GM18508 (cell line): ENCODE data around the gene KLF18.
"Not testable (repeated sequence)": the region's sequence is repeated elsewhere in the genome, so short reads cannot be mapped to it uniquely, and the experiment has no call there.

Source experiments
- ATAC-seq: cut with Tn5 transposase; IDR thresholded peaks from one replicate; pipeline ENCODE4 v1.9.1; 2021; ENCODE audit warnings: moderate number of reproducible peaks; ENCODE audit not compliant: insufficient read depth, unreplicated experiment

KLF18 gene

DNA sequence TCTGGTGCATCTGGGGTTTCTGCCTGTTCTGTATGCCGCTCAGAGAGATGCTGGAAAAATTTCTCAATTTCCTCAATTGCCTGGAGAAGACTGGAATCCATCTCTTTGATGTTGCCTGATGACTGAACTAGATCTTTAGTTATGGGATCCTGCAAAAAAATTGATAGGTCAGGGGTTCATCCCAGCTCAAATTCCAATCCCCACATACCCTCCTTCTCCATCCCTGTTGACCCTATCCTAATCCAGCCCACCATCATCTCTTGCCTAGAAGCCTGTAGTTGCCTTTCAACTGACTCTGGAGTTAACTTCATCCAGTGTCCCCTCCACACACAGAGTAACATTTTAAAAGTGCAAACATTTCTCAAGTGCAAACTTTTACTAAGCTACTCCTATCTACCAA is at the start of gene KLF18:
Gene KLF18, minus strand, starts transcription at position 101 of the 400 bp plus-strand sequence. Its CDS starts 0 bp downstream, at position 101.
- no peak for ATAC-seq

DNA sequence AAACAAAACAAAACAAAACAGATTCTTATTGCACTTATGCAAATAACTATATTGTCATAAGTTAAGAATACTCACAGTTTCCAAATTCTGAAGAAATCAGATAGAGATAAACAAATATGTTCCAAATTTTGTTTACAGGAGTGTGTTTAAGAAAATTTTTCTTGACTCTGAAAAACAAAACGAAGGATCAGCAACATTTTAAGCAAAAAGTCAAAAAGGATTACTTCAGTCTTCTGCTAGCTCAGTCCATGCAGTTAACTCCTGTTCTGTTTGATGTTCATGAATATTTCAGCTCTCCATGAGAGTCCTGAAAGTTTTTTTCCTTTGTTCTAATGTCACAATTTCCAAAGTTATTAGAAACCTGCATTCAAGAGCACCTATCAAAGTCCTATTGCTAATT is 33.2 kb upstream of the KLF18 start:
- ATAC-seq, result no peak

DNA sequence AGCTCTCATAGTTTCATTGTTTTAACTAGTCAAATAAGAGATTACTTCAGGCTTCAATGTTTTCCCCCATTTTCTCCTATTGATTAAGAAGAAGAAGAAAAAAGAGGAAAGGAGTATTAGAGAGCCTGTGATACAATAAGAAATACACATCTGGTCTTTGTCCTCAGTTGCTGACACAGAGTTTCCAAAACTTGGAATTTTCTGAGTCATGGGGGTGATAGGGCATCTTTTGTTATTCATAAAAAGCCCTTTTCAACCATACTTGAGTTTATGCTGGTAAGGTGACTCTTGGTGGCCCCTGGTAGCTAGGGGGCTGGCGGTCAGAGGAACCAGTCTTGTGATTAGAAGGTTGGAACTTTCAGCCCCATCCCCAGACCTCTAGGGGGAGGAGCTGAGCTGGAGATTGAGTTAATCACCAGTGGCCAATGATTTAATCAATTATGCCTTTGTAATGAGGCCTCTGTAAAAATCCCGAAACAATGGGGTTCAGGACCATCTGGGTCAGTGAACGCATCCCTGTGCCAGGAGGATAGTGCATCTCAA is 28.9 kb upstream of the KLF18 start:
- ATAC-seq, result no peak

DNA sequence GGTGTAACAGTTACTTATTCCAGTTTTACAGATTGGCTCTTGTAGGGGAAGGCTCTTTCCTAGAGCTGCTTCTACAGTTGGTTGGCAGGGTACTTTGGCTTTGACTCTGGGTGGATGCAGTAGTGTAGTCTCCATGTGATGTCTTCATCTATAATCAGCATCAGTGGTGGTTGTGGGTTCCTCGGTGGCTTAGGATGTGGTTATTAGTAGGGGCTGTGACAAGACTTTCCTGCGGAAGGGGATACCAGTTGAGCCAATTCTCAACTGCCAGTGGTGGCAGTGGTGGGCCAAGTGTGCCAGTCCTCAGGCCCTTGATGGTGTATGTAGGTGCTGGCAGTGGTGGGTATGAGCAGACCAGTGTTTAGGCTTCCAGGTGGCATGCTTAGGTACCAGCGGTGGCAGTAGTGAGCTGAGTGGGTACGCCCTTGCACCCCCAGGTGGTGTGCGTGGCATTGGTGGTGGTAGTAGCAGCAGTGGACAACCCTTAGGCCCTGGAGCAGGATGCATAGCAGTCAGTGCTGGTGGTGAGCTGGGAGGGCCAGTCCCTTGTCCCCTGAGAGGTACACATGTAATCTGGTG is 27.2 kb upstream of the KLF18 start:
- ATAC-seq, result no peak

DNA sequence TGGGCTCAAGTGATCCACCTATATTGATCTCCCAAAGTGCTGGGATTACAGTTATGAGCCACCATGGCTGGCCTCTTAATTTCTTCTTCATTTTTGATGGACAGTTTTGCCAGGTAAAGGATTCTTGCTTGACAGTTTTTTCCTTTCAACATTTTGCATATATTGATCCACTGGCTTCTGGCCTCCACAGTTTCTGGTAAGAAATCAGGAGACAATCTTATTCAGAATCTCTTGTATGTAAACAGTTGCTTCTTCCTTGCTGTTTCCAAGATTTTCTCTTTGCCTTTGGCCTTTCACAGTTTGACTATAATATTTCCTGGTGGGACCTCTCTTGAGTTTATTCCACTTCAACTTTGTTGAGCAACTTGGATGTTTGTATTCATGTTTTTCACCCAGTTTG is 20.1 kb upstream of the KLF18 start:
- no peak for ATAC-seq

DNA sequence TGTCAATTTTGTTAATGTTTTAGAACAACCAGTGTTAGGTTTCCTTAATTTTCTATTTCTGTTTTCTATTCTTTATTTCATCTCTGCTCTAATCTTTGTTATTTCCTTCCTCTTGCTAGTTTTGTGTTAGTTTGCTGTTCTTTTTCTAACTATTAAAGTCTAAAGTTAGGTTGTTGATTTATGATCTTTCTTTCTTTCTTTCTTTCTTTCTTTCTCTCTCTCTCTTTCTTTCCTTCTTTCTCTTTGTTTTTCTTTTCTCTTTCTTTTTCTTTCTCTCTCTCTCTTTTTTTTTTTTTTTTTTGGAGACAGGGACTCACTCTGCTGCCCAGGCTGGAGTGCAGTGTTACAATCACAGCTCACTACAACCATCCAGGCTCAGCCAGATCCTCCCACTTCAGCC is 17.4 kb upstream of the KLF18 start:
- ATAC-seq, result no peak

DNA sequence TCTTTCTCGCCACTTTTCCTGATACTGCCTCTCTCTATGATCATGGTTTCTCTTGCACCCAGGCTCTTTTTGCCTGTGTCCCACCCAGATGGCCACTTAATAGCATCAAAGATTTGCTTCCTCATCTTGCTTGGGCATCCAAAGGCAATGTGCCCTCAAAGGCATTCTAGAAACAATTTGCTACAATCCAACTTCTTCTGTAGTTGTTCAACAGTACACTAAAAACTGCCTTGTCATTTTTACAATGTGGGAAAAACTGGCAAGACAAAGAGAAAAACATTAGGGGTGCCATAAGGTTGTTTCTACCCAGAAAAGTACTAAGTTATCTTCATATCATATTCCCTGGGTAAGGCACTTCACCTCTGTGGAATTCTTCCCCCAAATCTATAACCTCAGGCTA is 16.5 kb upstream of the KLF18 start:
- no peak for ATAC-seq

DNA sequence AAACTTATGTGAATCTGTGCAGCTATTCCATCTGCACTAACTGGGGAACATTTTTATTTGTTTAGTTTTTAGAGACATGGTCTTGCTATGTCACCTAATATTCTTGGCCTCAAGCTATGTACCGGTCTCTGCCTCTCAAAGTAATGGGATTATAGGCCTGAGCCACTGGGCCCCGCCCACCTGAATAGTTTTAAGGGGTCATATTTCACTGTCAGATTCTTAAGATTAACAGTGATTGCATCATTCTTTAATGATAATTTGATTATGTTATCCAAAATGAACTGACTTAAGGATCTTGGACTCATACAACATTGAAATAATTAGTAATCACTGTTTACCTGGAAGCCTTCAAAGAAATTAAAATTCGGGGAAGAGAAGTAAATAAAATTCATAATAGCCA is 12.6 kb upstream of the KLF18 start:
- ATAC-seq, result no peak

DNA sequence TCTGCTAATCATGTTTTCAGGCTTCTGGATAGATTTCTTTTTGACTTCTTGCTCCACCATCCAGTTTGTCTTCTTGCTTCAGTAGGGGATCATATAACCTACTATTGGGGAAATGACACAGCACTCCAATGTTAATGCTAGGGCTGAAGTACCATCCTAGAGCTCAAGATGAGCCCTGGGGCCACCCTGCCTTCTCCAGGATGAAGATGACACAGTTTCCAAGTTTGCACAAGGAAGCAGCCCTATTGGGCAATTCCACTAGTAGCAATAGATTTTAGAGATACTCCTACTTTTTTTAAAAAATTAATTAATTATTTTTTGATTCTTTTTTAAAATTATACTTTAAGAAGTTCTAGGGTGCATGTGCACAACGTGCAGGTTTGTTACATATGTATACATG is 11.3 kb upstream of the KLF18 start:
- no peak for ATAC-seq

DNA sequence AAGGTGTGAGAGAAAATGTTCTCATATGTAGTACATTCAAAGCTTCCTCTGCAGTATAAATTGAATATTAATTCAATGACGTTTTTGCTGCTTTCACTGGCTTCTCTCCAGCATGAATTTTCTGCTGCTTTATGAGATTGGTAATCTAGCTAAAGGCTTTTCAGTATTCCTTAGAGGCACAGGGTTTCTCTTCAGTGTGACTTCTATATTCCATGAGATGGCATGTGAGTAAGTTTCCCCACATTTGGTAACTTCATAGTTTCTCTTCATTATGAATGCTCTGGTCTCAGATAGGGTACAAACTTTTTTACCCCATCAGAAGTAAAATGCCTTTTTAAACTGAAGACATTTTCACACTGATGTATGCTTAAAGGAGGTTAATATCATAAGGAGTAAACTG is 10.4 kb upstream of the KLF18 start:
- no peak for ATAC-seq

DNA sequence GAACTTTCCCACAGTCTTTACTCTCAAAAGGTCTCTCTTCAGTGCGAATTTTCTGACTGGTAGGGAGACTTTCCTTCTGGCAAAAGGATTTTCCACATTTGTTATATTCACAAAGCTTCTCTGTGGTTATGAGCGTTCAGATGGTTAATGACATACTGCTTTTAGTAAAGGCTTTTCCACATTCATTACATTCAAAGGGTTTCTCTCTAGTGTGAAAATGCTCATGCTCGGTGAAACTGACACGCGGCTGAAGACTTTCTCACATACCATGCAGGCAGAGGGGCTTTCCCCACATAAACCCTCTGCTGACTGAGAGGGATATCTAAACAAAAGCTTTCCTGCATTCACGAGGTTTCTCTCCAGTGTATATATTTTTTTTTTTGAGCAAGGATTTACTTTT is 9.9 kb upstream of the KLF18 start:
- ATAC-seq, result no peak

DNA sequence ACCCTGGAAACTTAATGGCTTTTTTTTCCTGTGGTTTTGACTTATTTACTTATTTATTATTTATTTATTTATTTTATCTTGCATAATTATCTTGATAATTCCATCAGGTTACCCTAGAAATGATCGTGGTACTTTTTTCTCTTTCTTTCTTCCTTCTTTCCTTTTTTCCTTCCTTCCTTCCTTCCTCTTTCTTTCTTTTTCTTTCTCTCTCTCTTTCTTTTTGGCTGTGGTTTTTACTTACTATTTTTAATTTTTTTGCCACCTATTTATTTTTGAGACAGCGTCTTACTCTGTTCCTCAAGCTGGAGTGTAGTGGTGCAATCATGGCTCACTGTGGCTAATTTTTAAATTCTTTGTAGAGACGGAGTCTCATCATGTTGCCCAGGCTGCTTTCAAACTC is 6.2 kb upstream of the KLF18 start:
- ATAC-seq, result no peak

DNA sequence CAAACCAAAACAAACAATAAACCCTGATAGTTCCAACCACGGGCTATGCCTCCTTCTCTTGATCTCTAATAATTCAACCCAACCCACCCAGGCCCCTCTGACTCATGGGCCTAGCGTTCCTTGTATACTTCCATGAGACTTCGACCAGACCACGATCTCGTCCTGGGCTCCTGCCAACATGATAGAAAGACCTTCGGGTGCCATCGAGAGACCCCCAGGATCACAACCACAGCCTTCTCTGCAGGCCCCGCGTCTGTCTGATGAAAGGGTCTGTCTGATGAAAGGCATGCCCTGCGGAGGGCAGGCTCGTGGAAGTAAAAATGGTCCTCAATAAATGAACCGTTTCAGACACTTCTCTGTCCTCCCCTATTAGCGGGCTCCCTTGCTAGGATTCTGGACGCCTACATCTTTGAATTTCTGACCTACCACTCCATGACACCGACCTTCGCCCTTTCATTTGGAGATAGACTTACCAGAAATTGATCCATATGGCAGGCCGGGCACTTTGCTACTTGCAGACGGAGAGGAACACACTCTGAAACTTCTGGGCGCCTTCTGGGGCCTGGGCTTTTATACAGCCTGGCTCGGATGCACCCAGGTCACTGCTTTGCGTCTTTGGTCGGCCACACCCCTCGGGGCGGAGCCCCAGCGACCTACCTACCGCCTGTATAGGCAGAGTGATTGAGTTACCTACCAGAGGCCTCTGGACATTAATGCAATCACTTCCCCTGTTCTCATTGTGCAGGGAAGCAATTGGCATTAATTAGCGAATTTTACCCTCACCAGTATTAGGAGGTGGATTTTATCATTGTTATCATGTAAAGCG is 5.3 kb upstream of the KLF18 start:
- ATAC-seq, result no peak

DNA sequence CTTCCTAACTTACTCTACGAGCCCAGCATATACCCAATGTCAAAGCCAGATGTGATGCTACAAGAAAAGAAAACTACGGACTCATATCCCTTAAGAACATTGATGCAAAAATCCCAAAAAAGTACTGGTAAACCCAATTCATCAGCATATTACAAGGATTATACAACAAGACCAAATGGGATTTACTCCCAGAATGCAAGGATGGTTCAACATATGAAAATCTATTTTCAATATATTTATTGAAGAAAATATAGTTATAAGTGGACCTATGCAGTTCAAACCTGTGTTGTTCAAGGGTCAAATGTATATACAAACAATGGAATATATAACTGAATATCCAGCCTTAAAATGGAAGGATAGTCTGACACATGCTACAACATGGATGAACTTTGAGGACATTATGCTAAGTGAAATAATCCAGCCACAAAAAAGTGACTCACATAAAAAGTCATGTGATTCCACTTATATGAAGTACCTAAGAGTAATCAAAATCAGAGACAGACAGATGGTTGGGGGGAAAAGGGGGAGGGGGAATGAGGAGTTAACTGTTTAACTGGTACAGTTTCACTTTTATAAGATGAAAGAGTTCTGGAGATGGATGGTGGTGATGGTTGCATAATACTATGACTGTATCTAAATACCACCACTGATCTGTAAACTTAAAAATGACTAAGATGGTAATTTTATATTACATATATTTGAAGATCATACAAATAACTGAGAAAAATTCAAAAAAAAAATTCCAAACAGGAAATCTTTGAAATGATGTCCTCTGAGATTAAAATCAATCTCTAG is 3.7 kb upstream of the KLF18 start:
- ATAC-seq, result no peak

DNA sequence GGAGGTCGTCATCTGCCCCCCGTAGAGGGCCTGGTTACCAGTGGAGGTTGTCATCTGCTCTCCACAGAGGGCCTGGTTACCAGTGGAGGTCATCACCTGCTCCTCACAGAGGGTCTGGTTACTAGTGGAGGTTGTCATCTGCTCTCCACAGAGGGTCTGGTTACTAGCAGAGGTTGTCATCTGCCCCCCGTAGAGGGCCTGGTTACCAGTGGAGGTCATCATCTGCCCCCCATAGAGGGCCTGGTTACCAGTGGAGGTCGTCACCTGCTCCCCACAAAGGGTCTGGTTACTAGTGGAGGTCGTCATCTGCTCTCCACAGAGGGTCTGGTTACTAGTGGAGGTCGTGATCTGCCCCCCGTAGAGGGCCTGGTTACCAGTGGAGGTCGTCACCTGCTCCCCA is 1.9 kb downstream of the KLF18 start:
- not testable (repeated sequence) for ATAC-seq

DNA sequence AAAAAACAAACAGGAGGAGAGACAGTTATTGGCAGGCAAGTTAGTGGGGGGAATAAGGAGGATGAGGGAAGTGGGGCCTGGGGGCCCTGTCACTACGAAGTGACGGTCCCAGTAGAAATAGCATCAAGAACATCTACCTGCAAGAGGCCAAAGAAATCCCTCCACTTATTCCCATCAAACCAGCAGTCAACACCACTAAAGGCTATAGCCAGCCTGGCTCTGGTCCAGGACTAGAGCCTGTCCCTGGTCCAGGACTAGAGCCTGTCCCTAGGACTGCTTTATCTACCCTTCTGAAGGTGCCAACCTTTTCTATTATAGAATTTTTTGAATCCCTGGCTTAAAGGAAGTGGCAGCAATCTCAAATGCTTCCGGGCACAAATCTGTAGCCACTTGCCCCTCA is 3.2 kb downstream of the KLF18 start:
- ATAC-seq, result no peak

DNA sequence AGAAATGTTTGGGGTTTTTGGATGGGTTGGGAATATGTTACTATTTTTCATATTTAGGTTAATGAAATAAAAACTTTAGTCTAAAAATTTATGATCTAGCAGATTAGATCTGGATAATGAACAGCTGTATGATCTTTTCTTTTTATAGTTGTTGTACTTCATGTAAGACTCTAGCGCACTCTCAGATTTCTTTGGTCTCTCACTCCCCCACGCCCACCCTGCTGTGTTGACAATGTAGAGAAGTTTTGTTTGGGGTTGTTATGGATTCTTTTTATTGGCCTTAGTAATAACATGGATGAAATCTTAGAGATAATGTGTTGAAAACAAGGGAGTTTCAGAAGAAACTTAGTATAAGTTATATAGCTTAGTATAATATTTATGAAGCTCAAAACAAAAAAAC is 5.5 kb downstream of the KLF18 start:
- ATAC-seq, result no peak

DNA sequence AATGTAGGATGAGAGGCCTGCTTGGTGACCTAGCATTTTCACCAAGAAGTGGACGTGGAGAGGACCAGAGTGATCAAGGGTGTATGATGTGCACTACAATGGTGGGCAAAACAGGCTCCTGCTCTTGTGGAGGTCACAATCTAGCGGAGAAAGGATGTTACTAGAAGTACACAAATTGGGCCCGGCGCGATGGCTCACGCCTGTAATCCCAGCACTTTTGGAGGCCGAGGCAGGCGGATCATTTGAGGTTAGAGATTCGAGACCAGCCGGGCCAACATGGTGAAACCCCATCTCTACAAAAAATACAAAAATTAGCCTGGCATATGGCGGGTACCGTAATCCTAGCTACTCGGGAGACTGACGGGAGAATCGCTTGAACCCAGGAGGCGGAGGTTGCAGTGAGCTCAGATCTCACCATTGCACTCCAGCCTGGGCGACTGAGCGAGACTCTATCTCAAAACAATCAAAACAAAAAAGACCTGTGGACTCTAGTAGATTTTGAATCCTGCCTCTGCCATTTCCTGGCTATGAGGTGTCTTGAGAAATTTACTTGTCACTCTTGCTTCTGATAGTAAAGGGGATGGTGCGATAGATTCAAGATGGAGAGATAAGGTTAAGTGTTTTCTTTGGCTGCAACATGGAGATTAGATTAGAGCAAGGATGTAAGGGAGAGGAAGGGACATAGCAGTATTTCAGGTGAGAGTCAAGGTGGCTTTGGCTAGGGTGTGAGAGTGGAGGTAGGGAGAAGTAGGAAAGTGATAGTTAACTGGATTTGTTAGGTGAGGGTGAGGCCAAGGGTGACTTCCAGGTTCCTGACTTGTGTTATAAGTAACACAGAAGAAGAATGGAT is 7.1 kb downstream of the KLF18 start:
- no peak for ATAC-seq

DNA sequence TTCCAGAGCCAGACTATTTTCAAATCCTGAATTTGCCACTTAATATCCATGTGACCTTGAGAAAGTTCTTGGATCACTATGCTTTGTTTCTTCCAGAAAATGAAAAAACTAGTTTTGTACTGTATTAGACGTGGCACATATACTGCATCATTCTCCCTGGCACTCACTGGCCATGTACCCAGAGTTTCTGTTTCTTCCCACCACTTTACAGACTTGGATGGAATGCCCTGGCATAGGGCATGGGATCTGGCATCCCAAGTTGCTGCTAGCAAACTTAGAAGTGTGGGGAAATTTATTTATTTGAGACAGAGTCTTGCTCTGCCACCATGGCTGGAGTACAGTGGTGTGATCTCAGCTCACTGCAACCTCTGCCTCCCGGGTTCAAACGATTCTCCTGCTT is 10.0 kb downstream of the KLF18 start:
- no peak for ATAC-seq
